ENCODE data around the gene RAD51B. TPM values are rescaled to one million over a fixed set of nuclear protein-coding genes. Genes with fewer than 3 reads are reported as not detected.
"Not testable (repeated sequence)": the region's sequence is repeated elsewhere in the genome, so short reads cannot be mapped to it uniquely, and the experiment has no call there.

Gene RAD51B
- 8.1 and 8.9 TPM in 2 replicates for total RNA-seq

GRCh38 chr14:67819563-67820421, at the start of gene RAD51B:
Gene RAD51B, plus strand, starts transcription at chr14:67819779.
- DNase-seq (ENCODE audit: low read depth in 2 of 2): peak; percentile 81 to 88

- no peak for DNase-seq (ENCODE audit: low read depth in 2 of 2)
Observed at GRCh38 chr14:67773844-67774377, 45.7 kb upstream of the RAD51B start.

- DNase-seq (ENCODE audit: low read depth in 2 of 2): no peak
Observed at GRCh38 chr14:67776653-67777322, 42.8 kb upstream of the RAD51B start.

- no peak for DNase-seq (ENCODE audit: low read depth in 2 of 2)
Observed at GRCh38 chr14:67778792-67779191, 40.8 kb upstream of the RAD51B start.

GRCh38 chr14:67782090-67782489, 37.5 kb upstream of the RAD51B start:
- no peak for DNase-seq (ENCODE audit: low read depth in 2 of 2)

GRCh38 chr14:67784244-67784823, 35.2 kb upstream of the RAD51B start:
- no peak for DNase-seq (ENCODE audit: low read depth in 2 of 2)

GRCh38 chr14:67785270-67786109, 34.1 kb upstream of the RAD51B start:
- no peak for DNase-seq (ENCODE audit: low read depth in 2 of 2)

GRCh38 chr14:67787673-67788072, 31.9 kb upstream of the RAD51B start:
- DNase-seq (ENCODE audit: low read depth in 2 of 2): no peak

- no peak for DNase-seq (ENCODE audit: low read depth in 2 of 2)
Observed at GRCh38 chr14:67798731-67799130, 20.8 kb upstream of the RAD51B start.

- no peak for DNase-seq (ENCODE audit: low read depth in 2 of 2)
Observed at GRCh38 chr14:67800743-67801142, 18.8 kb upstream of the RAD51B start.

- no peak for DNase-seq (ENCODE audit: low read depth in 2 of 2)
Observed at GRCh38 chr14:67806246-67806645, 13.3 kb upstream of the RAD51B start.

GRCh38 chr14:67814821-67815220, 4.8 kb upstream of the RAD51B start:
- DNase-seq (ENCODE audit: low read depth in 2 of 2): no peak

- peak in 1 of 2 donors; percentile 69 for DNase-seq (ENCODE audit: low read depth in 2 of 2)
Observed at GRCh38 chr14:67815573-67816225, 3.9 kb upstream of the RAD51B start.

GRCh38 chr14:67816326-67817002, 3.1 kb upstream of the RAD51B start, which contains the start of gene ZFYVE26:
Gene ZFYVE26, minus strand, starts transcription at chr14:67816590. Its CDS starts 627 bp downstream, at chr14:67815963.
- DNase-seq (ENCODE audit: low read depth in 2 of 2): peak; percentile 96 to 97

GRCh38 chr14:67817750-67818438, 1.7 kb upstream of the RAD51B start:
- no peak for DNase-seq (ENCODE audit: low read depth in 2 of 2)

GRCh38 chr14:67818476-67818875, 1.1 kb upstream of the RAD51B start:
- not testable (repeated sequence) for DNase-seq (ENCODE audit: low read depth in 2 of 2)

GRCh38 chr14:67820428-67820971, 921 bp downstream of the RAD51B start:
- DNase-seq (ENCODE audit: low read depth in 2 of 2): peak; percentile 30 to 36

GRCh38 chr14:67821121-67821520, 1.5 kb downstream of the RAD51B start:
- DNase-seq (ENCODE audit: low read depth in 2 of 2): no peak

- DNase-seq (ENCODE audit: low read depth in 2 of 2): no peak
Observed at GRCh38 chr14:67831113-67831512, 11.5 kb downstream of the RAD51B start.

Measured in lung microvascular endothelial cell (primary cell).